Measurements from ENCODE around the gene ZNF667. TPM values are rescaled to one million over a fixed set of nuclear protein-coding genes. Genes with fewer than 3 reads are reported as not detected.

Gene ZNF667
- total and polyA plus RNA-seq, 8 donors = 0.54 to 4.5 (median 1.5) TPM

DNA sequence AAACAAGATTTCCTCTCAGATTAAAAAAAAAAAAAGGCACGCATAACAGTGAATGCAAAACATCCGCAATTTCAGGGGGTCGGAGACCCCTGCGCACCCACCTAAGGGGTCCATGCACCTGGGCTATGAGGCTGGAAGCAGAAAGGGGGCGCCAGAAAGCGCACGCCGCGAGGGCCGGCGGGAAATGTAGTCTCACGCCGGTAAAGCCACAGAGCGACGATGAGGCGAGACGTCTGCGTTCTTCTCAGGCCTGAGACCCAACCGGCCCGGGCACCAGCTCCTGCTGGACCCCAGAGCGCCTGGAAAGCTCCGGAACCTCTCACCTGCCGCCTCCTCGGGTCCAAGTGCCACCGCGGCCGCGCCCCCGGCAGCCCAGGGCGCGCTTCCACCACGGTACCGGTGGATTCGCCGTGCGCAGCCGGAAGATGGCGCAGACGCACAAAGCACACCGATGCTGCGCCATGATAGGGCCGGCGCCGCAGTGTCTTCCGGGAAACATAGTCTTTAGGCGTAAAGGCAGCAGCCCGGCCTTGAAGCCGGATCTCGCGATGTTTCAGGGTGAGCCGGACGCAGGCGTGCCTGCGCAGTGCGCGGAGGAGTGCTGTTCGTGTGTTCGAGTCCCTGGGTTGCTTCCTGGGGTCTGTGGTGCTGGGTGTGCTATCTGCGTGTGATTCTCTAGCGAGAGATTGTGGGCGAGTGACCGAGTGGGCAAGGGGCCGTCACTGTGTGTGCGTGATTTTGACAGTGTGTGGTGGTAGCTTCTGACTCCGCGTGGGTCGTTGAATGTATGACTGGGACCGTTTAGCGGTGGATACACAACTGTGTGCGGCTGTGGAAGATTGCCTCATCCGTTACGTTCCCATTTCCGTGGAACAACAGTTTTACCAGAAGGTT lies 83.8 kb downstream of the ZNF667 start, which contains the start of gene ZNF582:
Gene ZNF582 (minus strand): TSS at position 416 of the 894 bp plus-strand sequence. CDS start 1,782 bp downstream, outside the sequence.
- peak within 1 kb of the TSS; percentile 72 to 88 (median 80) for H3K27ac ChIP-seq
- no peak for FAIRE-seq
- intact Hi-C loops (cut with DNase I) = no loop called here
- peak; percentile 99 for ATAC-seq
- no peaks in the 10 kb centered on the region for H3K27me3 ChIP-seq
- peak; percentile 89 to 96 (median 92) for DNase-seq
- peak within 1 kb of the TSS; percentile 45 to 76 (median 58) for H3K4me3 ChIP-seq
- no peaks in the 10 kb centered on the region for H3K9me3 ChIP-seq
- no peaks in the 10 kb centered on the region for H3K36me3 ChIP-seq
- WGBS, 2 donors = 2% methylated on average over 73 of the region's 73 CpGs
- TF ChIP-seq, protein P1, sequence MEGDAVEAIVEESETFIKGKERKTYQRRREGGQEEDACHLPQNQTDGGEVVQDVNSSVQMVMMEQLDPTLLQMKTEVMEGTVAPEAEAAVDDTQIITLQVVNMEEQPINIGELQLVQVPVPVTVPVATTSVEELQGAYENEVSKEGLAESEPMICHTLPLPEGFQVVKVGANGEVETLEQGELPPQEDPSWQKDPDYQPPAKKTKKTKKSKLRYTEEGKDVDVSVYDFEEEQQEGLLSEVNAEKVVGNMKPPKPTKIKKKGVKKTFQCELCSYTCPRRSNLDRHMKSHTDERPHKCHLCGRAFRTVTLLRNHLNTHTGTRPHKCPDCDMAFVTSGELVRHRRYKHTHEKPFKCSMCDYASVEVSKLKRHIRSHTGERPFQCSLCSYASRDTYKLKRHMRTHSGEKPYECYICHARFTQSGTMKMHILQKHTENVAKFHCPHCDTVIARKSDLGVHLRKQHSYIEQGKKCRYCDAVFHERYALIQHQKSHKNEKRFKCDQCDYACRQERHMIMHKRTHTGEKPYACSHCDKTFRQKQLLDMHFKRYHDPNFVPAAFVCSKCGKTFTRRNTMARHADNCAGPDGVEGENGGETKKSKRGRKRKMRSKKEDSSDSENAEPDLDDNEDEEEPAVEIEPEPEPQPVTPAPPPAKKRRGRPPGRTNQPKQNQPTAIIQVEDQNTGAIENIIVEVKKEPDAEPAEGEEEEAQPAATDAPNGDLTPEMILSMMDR (IDR thresholded peaks at IDR 0.05) = peak in 3 of 4 donors; percentile 31 to 38 (median 36)
- no peaks in the 10 kb centered on the region for H3K4me1 ChIP-seq

Other genes starting within 250 kb of the ZNF667 start
- gene EDDM13, start 204.6 kb downstream of the ZNF667 start, total RNA-seq = not detected
- under 1 TPM in 1 of 2 donors, not detected in 1; 0.49 TPM for gene EDDM13, start 204.6 kb downstream of the ZNF667 start, polyA plus RNA-seq
- gene ZSCAN5A, start 162.5 kb downstream of the ZNF667 start, total RNA-seq = 1 to 10 TPM; 4.8 to 8.1 (median 6.2) TPM
- 1 to 10 TPM; 4.4 to 5.0 TPM for gene ZSCAN5A, start 162.5 kb downstream of the ZNF667 start, polyA plus RNA-seq
- gene ZNF582, start 83.8 kb downstream of the ZNF667 start, total RNA-seq = 1 to 10 TPM; 1.2 to 2.0 (median 1.8) TPM
- gene ZNF582, start 83.8 kb downstream of the ZNF667 start, polyA plus RNA-seq = 1 to 10 TPM; 1.6 to 2.6 TPM
- 1 to 10 TPM; 1.7 to 3.4 (median 2.3) TPM for gene ZNF583, start 73.0 kb downstream of the ZNF667 start, total RNA-seq
- gene ZNF583, start 73.0 kb downstream of the ZNF667 start, polyA plus RNA-seq = 1 to 10 TPM in 1 of 2 donors, under 1 TPM in 1; 0.84 to 1.9 TPM
- gene ZNF471, start 30.5 kb upstream of the ZNF667 start, total RNA-seq = 1 to 10 TPM in 5 of 6 donors, under 1 TPM in 1; 0.73 to 5.4 (median 2.4) TPM
- gene ZNF471, start 30.5 kb upstream of the ZNF667 start, polyA plus RNA-seq = 1 to 10 TPM; 1.9 to 3.5 TPM
- 1 to 10 TPM; 2.1 to 4.8 (median 2.8) TPM for gene ZFP28, start 61.6 kb upstream of the ZNF667 start, total RNA-seq
- 1 to 10 TPM; 2.7 to 4.7 TPM for gene ZFP28, start 61.6 kb upstream of the ZNF667 start, polyA plus RNA-seq
- 1 to 10 TPM; 1.3 to 2.9 (median 1.6) TPM for gene ZNF470, start 90.1 kb upstream of the ZNF667 start, total RNA-seq
- 1 to 10 TPM; 1.5 to 3.0 TPM for gene ZNF470, start 90.1 kb upstream of the ZNF667 start, polyA plus RNA-seq
- 1 to 10 TPM; 1.8 to 4.1 (median 2.2) TPM for gene ZNF71, start 118.0 kb upstream of the ZNF667 start, total RNA-seq
- 1 to 10 TPM; 1.8 to 1.9 TPM for gene ZNF71, start 118.0 kb upstream of the ZNF667 start, polyA plus RNA-seq
- gene SMIM17, start 165.8 kb upstream of the ZNF667 start, total RNA-seq = under 1 TPM in 3 of 6 donors, not detected in 3; 0.17 to 0.24 (median 0.19) TPM
- gene SMIM17, start 165.8 kb upstream of the ZNF667 start, polyA plus RNA-seq = under 1 TPM in 1 of 2 donors, not detected in 1; 0.09 TPM
- gene ZNF835, start 194.4 kb upstream of the ZNF667 start, total RNA-seq = 1 to 10 TPM in 3 of 6 donors, under 1 TPM in 3; 0.86 to 4.8 (median 0.98) TPM
- gene ZNF835, start 194.4 kb upstream of the ZNF667 start, polyA plus RNA-seq = under 1 TPM; 0.34 to 0.73 TPM